Keratinocyte (primary cell): ENCODE results near the gene HMGXB3.

ENCODE experiments used
- EZH2 ChIP-seq: IDR thresholded peaks from one replicate; pipeline ENCODE4 v1.6.1; 2012; ENCODE audit warnings: inconsistent platforms, mild to moderate bottlenecking, low read length, moderate library complexity
- TF ChIP-seq, protein P1 (sequence below), 3 experiments: IDR thresholded peaks in 1 of 3; conservative IDR thresholded peaks in 1 of 3; optimal IDR thresholded peaks in 1 of 3; 2 replicates in 2 of 3; 3 replicates in 1 of 3; pipeline versions ENCODE3 to v1.5.1; 2011; ENCODE audit warnings: low read length in 3 of 3, mild to moderate bottlenecking in 3 of 3, moderate library complexity in 2 of 3, control low read depth in 1 of 3, inconsistent platforms in 1 of 3; ENCODE audit not compliant: insufficient read depth in 2 of 3; ENCODE audit errors: extremely low read depth in 1 of 3

- TF ChIP-seq, protein P1, sequence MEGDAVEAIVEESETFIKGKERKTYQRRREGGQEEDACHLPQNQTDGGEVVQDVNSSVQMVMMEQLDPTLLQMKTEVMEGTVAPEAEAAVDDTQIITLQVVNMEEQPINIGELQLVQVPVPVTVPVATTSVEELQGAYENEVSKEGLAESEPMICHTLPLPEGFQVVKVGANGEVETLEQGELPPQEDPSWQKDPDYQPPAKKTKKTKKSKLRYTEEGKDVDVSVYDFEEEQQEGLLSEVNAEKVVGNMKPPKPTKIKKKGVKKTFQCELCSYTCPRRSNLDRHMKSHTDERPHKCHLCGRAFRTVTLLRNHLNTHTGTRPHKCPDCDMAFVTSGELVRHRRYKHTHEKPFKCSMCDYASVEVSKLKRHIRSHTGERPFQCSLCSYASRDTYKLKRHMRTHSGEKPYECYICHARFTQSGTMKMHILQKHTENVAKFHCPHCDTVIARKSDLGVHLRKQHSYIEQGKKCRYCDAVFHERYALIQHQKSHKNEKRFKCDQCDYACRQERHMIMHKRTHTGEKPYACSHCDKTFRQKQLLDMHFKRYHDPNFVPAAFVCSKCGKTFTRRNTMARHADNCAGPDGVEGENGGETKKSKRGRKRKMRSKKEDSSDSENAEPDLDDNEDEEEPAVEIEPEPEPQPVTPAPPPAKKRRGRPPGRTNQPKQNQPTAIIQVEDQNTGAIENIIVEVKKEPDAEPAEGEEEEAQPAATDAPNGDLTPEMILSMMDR (optimal IDR thresholded peaks at IDR 0.05 in 1 of 3, IDR thresholded peaks at IDR 0.05 in 1 of 3, conservative IDR thresholded peaks at IDR 0.05 in 1 of 3; ENCODE audit: extremely low read depth in 1 of 3, insufficient read depth in 2 of 3, low read length in 3 of 3) = no peak
- TF ChIP-seq EZH2 = no peak
Measured at GRCh38 chr5:150042459-150042858, 41.9 kb downstream of the HMGXB3 start.
